Upper lobe of right lung (tissue), 1 donor: ENCODE results near the gene MAML3. TPM values are rescaled to one million over a fixed set of nuclear protein-coding genes. Genes with fewer than 3 reads are reported as not detected.

Experiments
- ATAC-seq: fragments of 200-7000 bp; cut with Tn5 transposase; one replicate; pipeline ENCODE4 v1.9.1; 2020; ENCODE audit warnings: mild to moderate bottlenecking, moderate library complexity
- DNase-seq: peaks from one replicate; pipeline ENCODE4 v3.0.0-alpha.2; 2020
- H3K27ac ChIP-seq: fragments of 200-600 bp; one replicate; pipeline ENCODE4 v1.8.0; 2022
- H3K27me3 ChIP-seq: fragments of 200-600 bp; one replicate; pipeline ENCODE4 v1.8.0; 2022; ENCODE audit warnings: mild to moderate bottlenecking
- H3K36me3 ChIP-seq: fragments of 200-600 bp; one replicate; pipeline ENCODE4 v1.8.0; 2022
- H3K4me1 ChIP-seq: fragments of 200-600 bp; one replicate; pipeline ENCODE4 v1.8.0; 2022
- H3K4me3 ChIP-seq: fragments of 200-600 bp; one replicate; pipeline ENCODE4 v1.8.0; 2022; ENCODE audit warnings: mild to moderate bottlenecking
- H3K9me3 ChIP-seq: fragments of 200-600 bp; one replicate; pipeline ENCODE4 v1.8.0; 2022
- intact Hi-C: fragments of 100-400 bp; cut with DNase I; formaldehyde crosslinking; loops from one replicate; pipeline ENCODE4 v1.11.0; 2022
- total RNA-seq: library from RNA; stranded (reverse); fragmentation: NEBNext Ultra II Directional; extraction: Animal tissue kit (Norgen Biotek cat#: 25700); gene quantifications from one replicate; pipeline ENCODE4 v1.2.1, GENCODE V29; 2021
- TF ChIP-seq, protein P1 (sequence below): fragments of 200-600 bp; IDR thresholded peaks from one replicate; pipeline ENCODE4 v1.8.0; 2022; ENCODE audit warnings: antibody characterized with exemption
- donor health status: DM: no; HTN: yes; CAD: no; lungs with severe emphysema.

Gene MAML3
- total RNA-seq, 1 donor from 2014 or later = 13.1 TPM

DNA sequence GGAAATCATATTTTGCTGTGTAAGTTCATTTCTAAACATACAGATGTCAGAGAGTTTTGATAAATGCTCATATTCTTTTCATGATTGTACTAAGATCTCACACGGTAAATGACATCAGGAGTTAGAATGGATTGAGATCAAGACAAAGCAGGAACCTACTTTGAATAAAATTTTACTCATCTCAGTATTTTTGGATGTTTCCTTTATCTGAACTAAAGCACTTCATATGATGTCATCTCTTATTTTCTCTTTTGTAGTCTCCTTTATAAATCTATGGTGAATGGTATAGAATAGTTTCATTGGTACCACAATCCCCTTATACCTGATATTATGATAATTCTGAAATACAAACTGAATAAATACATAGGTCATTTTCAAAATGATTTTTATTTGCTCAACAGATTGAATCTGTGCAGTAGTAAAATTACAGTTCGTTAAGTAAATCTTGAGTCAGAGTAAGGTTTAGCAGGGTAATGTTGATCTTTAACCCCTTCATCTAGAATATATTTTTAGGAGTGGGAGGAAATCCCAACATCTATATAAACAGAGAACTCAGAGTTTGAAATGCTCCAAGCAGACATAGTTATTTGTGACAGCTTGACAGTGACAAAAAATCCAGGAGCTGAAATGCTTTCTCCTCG lies 308.4 kb downstream of the MAML3 start:
- H3K27ac ChIP-seq = no peak overlapping the region
- ATAC-seq (no peak), DNase-seq (no peak)
- no peaks in the 10 kb centered on the region for H3K9me3 ChIP-seq
- TF ChIP-seq, protein P1, sequence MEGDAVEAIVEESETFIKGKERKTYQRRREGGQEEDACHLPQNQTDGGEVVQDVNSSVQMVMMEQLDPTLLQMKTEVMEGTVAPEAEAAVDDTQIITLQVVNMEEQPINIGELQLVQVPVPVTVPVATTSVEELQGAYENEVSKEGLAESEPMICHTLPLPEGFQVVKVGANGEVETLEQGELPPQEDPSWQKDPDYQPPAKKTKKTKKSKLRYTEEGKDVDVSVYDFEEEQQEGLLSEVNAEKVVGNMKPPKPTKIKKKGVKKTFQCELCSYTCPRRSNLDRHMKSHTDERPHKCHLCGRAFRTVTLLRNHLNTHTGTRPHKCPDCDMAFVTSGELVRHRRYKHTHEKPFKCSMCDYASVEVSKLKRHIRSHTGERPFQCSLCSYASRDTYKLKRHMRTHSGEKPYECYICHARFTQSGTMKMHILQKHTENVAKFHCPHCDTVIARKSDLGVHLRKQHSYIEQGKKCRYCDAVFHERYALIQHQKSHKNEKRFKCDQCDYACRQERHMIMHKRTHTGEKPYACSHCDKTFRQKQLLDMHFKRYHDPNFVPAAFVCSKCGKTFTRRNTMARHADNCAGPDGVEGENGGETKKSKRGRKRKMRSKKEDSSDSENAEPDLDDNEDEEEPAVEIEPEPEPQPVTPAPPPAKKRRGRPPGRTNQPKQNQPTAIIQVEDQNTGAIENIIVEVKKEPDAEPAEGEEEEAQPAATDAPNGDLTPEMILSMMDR = no peak
- no peaks in the 10 kb centered on the region for H3K36me3 ChIP-seq
- no peaks in the 10 kb centered on the region for H3K27me3 ChIP-seq
- peaks cover 7% of the 10 kb centered on the region for H3K4me1 ChIP-seq
- intact Hi-C loops = no loop called here
- no peak overlapping the region for H3K4me3 ChIP-seq

DNA sequence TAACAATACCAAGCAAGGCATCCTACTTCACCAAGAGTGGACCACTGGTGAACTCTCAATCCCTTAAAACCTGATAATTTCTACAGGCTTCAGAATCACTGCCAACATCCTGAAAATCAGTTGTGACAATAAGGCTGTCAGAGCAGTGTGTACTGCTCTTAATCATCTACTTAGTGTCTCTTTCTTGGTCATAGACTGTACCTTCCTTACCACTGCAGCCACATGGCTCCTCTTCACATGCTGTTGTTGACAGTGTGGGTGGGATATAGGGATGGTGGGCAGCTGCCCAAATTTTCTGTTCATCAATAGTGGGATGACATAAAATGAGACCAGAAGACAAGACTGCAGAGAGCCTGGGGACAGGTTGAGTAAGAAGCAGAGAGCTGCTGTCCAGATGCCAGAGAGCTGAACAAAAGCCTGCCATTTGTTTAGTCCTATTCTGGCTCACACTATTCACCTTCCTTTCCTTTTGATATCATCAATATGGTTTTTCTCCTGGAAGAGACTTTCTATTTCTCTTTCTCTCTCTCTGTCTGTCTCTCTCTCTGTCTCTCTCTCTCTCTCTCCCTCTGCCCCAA lies 309.4 kb downstream of the MAML3 start:
- TF ChIP-seq, protein P1 = no peak
- no peak overlapping the region for H3K4me3 ChIP-seq
- ATAC-seq (no peak), DNase-seq (no peak)
- H3K27ac ChIP-seq = no peak overlapping the region
- H3K36me3 ChIP-seq = no peaks in the 10 kb centered on the region
- no peaks in the 10 kb centered on the region for H3K9me3 ChIP-seq
- intact Hi-C loops = no loop called here
- no peaks in the 10 kb centered on the region for H3K27me3 ChIP-seq
- peaks cover 15% of the 10 kb centered on the region for H3K4me1 ChIP-seq

DNA sequence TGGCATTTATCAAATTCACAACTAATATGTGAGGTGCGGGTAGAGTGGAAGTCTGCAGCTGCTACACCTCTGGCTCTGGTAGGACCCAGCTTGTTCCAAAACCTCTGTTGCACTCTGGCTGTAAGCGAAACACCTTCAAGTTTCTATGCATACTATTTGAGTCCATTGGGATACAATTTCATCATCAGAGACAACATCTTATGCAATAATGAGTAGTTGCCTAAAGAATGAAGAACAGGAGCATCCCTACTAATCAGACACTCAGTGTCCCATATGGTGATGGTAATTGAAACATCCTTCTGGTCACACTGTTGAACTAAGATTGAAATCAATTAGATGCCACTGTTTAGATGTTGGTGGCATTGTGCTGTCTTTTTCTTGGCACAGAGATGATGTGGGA lies 309.9 kb downstream of the MAML3 start:
- Histone ChIP-seq H3K4me1 (peaks cover 15% of the 10 kb centered on the region), H3K27me3 (no peaks in the 10 kb centered on the region), H3K4me3 (no peak overlapping the region), H3K36me3 (no peaks in the 10 kb centered on the region), H3K27ac (no peak overlapping the region), H3K9me3 (no peaks in the 10 kb centered on the region)
- ATAC-seq = no peak
- TF ChIP-seq, protein P1 = no peak
- no peak for DNase-seq
- intact Hi-C loops = no loop called here

DNA sequence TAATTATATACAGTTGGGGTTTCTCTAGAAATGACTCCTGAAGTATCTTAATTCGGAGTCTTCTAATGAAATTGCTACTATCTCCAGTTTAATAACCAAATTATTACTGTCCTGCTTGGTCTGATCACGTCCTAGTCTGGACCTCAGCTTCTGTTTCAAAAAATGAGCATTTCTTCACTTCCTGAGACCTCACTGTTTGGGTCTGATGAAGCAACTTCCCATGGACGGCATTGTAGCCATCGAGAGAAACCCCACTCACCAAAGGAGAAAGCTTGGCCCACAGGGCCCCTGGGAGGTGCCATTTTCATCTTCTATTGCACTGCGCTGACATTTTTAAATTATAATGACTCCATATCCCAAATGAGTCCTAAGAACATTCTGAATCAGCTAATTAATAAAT lies 310.3 kb downstream of the MAML3 start:
- intact Hi-C loops = no loop called here
- H3K27ac ChIP-seq = no peak overlapping the region
- H3K36me3 ChIP-seq = no peaks in the 10 kb centered on the region
- peaks cover 15% of the 10 kb centered on the region for H3K4me1 ChIP-seq
- peak; percentile 63 for ATAC-seq
- TF ChIP-seq, protein P1 = no peak
- no peaks in the 10 kb centered on the region for H3K9me3 ChIP-seq
- H3K27me3 ChIP-seq = no peaks in the 10 kb centered on the region
- DNase-seq = no peak
- H3K4me3 ChIP-seq = no peak overlapping the region

DNA sequence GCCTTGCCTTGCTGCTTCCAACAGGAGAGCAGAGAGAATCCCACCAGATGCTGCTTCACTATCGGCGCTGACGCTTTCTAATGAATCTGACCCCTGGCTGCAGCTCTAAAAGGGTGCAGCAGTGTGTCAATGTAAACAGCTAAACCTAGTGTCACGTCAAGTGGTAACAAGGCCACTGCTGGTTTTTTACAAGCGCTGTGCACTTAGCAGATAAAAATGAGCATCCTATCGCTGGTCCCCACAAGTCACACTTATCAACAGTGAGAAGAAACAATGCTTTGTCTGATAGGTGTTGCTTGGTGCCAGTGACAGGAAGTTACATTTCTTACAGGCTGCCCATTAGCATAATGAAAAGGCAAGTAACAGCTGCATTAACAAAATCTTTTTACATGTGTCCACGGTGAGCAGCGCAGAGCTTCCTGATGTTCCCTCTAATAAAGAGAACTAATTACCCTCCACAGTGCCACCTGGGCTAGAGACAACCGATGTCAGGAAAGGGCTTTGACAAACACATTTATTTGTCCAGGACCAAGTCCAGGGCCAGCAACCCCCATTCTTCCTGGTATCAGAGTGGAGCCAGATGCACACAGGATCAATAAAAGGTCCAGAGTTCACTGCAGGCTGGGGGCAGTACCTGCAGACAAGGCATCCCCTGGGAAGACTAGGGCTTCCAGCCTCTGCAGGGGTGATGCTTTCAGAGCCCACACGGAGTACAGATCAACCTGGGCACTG lies 312.4 kb downstream of the MAML3 start:
- H3K36me3 ChIP-seq = no peaks in the 10 kb centered on the region
- no peaks in the 10 kb centered on the region for H3K9me3 ChIP-seq
- H3K27ac ChIP-seq = no peak overlapping the region
- ATAC-seq (peak; percentile 44), DNase-seq (no peak)
- H3K4me1 ChIP-seq = peaks cover 15% of the 10 kb centered on the region
- intact Hi-C loops = no loop called here
- no peaks in the 10 kb centered on the region for H3K27me3 ChIP-seq
- TF ChIP-seq, protein P1 = no peak
- H3K4me3 ChIP-seq = no peak overlapping the region
